ENCODE data around the gene REPS2.

REPS2 gene

DNA sequence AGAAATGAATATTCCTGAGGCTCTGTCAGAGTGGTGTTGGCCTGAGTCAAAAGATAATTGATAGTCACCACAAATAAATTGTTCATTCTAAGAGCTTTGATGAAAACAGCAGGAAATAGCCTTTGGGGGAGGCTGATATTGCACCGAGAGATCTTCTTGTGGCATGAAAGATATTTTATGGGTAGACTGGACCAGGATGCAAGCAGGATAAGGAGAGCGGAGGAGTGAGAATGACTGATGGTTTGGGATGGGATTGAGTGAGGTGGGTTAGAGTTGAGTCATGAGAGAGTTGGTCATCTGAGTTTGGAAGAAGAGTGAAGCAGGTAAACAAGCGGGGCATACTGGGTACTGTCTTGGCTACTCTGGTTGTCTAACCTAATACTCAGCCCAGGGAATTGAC is 88.7 kb downstream of the REPS2 start:
- FAIRE-seq: no peak

DNA sequence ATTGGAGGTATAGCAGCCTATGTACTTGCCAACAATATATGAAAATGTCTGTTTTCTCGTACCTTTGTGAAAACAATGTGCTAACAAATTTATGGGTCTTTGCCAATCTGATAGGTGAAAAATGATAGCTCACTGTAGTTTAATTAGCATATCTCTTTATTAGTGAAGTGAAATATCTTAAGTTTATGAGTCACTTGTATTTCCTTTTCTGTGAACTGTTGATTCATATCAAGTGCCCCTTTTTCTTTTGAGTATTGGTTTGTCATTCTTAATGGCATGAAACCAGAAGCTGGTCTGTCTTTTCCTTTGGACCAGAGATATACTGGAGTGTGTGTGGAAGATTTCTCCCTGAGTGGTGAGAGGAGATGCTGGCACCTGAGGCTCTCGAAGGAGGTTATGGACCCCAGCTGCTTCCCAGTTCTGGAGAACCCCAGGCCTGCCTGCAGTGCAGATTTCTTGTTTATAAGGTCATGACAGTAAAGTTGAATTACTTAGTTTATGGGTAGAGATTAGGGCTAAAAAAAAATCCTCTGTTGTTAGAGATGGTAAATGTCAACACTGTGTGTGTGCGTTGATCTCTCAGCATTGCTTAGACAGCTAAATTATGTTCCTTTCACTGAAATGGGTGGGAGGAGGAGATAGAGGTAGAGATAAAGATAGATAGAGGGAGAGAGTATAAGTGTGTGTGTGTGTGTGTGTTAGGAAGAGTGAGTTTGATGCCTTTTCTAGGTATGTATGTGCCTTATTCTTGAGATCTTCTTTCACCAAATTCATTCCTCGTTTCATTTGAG is 89.9 kb downstream of the REPS2 start:
- DNase-seq (ENCODE audit: insufficient read length, low spot score): no peak
- no peak for TF ChIP-seq POLR2AphosphoS5 (IDR thresholded peaks at IDR 0.05; ENCODE audit: low read depth, low read length)
- no peak for TF ChIP-seq PAX5 (IDR thresholded peaks at IDR 0.05; ENCODE audit: insufficient read depth, low read length, severe bottlenecking)
- TF ChIP-seq POU2F2 (IDR thresholded peaks at IDR 0.05; ENCODE audit: low read depth, low read length): no peak
- no peak for TF ChIP-seq TAF1 (IDR thresholded peaks at IDR 0.05; ENCODE audit: low read depth, low read length)
- TF ChIP-seq POLR2A (IDR thresholded peaks at IDR 0.05; ENCODE audit: low read depth, low read length): no peak
- no peak for FAIRE-seq

More for the DNA sequence above, 88.7 kb downstream of the REPS2 start:
- no peak for DNase-seq (ENCODE audit: insufficient read length, low spot score)
- TF ChIP-seq POLR2AphosphoS5 (IDR thresholded peaks at IDR 0.05; ENCODE audit: low read depth, low read length) (no peak), SPI1 (IDR thresholded peaks at IDR 0.05; ENCODE audit: low read depth, low read length) (no peak), PAX5 (IDR thresholded peaks at IDR 0.05; ENCODE audit: insufficient read depth, low read length, severe bottlenecking) (no peak)

DNA sequence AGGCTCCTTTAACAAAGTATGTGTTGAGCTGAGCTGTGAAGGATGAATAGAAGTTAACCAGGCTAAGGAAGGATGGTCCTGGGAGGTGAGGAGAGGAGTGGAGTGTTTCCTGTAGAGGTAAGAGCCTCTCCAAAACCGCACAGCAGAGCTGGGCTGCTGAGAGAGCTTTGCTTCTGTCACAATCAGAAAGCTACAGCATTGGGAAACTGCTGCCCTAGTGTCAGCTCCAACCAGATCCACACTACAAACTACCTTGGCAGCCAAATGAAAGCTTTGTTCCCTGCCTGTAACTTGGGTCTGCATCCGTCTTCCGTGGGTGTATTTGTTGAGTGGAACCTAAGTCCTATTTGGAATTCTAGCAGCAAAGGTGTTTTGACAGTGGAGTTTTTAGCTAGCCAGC is 91.8 kb downstream of the REPS2 start:
- TF ChIP-seq PAX5 (IDR thresholded peaks at IDR 0.05; ENCODE audit: insufficient read depth, low read length, severe bottlenecking) (no peak), POU2F2 (IDR thresholded peaks at IDR 0.05; ENCODE audit: low read depth, low read length) (no peak), TAF1 (IDR thresholded peaks at IDR 0.05; ENCODE audit: low read depth, low read length) (no peak), SPI1 (IDR thresholded peaks at IDR 0.05; ENCODE audit: low read depth, low read length) (no peak), POLR2A (IDR thresholded peaks at IDR 0.05; ENCODE audit: low read depth, low read length) (no peak), POLR2AphosphoS5 (IDR thresholded peaks at IDR 0.05; ENCODE audit: low read depth, low read length) (no peak)
- FAIRE-seq (no peak), DNase-seq (ENCODE audit: insufficient read length, low spot score) (no peak)

DNA sequence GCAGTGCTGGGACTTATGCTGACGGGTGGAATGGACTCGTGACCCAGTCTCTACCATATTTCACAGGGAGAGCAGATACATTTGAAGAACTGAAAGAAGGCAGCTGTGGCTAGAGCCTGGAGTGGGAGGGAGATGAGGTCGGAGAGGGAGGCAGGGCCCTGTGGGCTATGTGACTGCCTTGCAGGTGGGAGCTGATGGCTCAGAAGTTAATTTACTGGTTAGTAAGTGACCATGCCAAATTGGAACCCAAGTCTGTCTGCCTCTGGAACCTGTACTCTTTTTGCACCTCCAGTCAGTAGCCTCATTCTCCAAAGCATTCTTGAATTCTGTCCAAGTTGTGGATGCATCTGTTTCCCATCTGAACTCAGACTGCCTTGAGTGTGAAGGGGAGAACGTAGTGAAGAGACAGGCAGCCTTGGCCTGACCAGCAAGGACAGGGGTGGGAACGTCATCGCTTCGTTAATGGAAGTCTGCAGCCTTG is 92.3 kb downstream of the REPS2 start:
- DNase-seq (ENCODE audit: insufficient read length, low spot score) (no peak), FAIRE-seq (no peak)
- no peak for TF ChIP-seq POLR2AphosphoS5 (IDR thresholded peaks at IDR 0.05; ENCODE audit: low read depth, low read length)
- peak; percentile 61 for TF ChIP-seq SPI1 (IDR thresholded peaks at IDR 0.05; ENCODE audit: low read depth, low read length)
- TF ChIP-seq POLR2A (IDR thresholded peaks at IDR 0.05; ENCODE audit: low read depth, low read length): no peak
- TF ChIP-seq TAF1 (IDR thresholded peaks at IDR 0.05; ENCODE audit: low read depth, low read length): no peak

DNA sequence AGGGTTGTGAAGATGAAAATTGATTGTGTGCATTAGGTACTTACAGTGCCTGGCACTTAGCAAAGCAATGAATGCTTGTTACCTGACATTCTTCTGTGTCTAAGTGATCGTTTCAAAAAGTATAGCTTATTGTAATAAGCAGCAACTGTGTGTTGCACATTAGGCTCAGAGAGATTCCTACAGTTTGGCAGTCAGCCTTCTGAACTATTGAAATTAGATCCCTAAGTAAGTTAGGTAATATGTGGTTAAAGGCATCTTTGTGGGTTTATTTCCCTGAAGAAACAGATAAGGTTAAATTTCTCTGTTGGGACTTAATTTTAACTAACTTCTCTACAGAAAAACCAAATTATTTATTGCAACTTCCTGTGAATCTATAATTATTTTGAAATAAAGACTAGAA is 93.4 kb downstream of the REPS2 start:
- FAIRE-seq (no peak), DNase-seq (ENCODE audit: insufficient read length, low spot score) (no peak)
- no peak for TF ChIP-seq POLR2AphosphoS5 (IDR thresholded peaks at IDR 0.05; ENCODE audit: low read depth, low read length)

DNA sequence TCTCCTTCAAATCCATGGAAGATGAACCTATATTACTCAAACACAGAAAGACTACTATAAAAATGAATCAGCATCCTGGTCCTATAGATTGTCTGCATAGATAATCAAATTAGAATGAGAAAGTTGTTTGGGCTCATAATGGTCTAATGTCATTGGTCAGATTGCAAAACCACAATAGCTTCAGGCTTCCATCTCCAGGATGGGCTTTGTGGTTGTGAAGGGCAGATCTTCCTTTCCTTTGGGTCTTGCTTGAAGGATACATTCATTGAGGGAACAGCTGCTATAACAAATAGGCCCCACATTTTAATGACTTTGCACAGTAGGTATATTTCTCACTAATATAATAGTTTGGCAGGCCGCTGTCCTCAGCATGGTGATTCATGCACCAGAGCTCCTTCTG is 94.3 kb downstream of the REPS2 start:
- no peak for FAIRE-seq
- no peak for DNase-seq (ENCODE audit: insufficient read length, low spot score)
- TF ChIP-seq TAF1 (IDR thresholded peaks at IDR 0.05; ENCODE audit: low read depth, low read length) (no peak), POLR2A (IDR thresholded peaks at IDR 0.05; ENCODE audit: low read depth, low read length) (no peak), POU2F2 (IDR thresholded peaks at IDR 0.05; ENCODE audit: low read depth, low read length) (no peak), SPI1 (IDR thresholded peaks at IDR 0.05; ENCODE audit: low read depth, low read length) (no peak), PAX5 (IDR thresholded peaks at IDR 0.05; ENCODE audit: insufficient read depth, low read length, severe bottlenecking) (no peak), POLR2AphosphoS5 (IDR thresholded peaks at IDR 0.05; ENCODE audit: low read depth, low read length) (no peak)

DNA sequence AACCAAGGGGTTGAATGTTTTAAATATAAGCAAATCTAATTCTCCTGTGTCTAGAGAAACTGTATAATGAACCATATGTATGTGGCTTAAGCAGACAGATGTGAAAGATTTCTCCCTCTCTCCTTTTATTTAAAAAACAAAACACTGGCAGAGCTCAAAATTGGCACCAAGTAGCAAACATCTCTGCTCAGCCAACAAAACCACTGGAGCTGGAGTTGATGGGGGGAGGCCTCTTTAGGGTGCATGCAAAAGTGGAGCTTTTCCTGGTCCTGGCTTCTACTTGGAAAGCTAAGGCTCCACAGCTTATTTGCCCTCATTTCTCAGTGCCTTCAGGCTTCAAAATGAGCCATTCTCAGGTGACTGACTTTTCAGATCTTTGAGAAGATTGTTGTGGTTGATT is 95.6 kb downstream of the REPS2 start:
- DNase-seq (ENCODE audit: insufficient read length, low spot score): no peak
- FAIRE-seq: no peak
- no peak for TF ChIP-seq POU2F2 (IDR thresholded peaks at IDR 0.05; ENCODE audit: low read depth, low read length)
- no peak for TF ChIP-seq PAX5 (IDR thresholded peaks at IDR 0.05; ENCODE audit: insufficient read depth, low read length, severe bottlenecking)
- TF ChIP-seq POLR2AphosphoS5 (IDR thresholded peaks at IDR 0.05; ENCODE audit: low read depth, low read length): no peak
- no peak for TF ChIP-seq TAF1 (IDR thresholded peaks at IDR 0.05; ENCODE audit: low read depth, low read length)

DNA sequence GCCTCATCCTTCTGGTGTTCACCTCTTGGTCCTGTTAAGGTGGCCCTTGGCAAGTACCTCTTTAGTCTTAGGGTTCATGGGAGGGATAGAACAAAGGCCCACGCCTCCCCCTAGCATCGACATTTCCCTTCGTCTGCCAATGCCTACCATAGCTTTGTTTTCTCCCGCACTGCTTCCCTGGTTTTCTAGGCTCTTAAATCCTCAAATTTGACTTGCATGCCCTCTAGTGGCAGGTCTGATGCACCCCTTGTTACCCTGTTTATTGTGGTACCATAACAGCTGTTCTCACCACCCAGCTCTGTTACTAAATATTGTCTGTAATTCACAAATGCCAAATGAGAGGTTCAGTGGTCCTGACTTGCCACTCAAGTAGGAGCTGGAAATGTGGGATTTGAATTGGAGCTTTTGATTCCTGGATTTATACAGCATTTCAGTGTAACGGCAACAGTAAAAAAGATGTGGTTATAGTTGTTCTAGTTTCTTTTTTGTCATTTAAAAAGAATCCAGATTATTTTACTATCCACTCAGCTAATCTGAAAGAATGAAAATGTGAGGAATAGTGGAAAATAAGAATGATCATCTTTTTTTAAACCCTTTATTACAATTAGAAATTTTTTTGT is 100.1 kb downstream of the REPS2 start:
- FAIRE-seq (peak; percentile 99), DNase-seq (ENCODE audit: insufficient read length, low spot score) (peak; percentile 5)
- TF ChIP-seq TAF1 (IDR thresholded peaks at IDR 0.05; ENCODE audit: low read depth, low read length): no peak
- TF ChIP-seq POU2F2 (IDR thresholded peaks at IDR 0.05; ENCODE audit: low read depth, low read length): no peak
- TF ChIP-seq POLR2A (IDR thresholded peaks at IDR 0.05; ENCODE audit: low read depth, low read length): no peak
- no peak for TF ChIP-seq SPI1 (IDR thresholded peaks at IDR 0.05; ENCODE audit: low read depth, low read length)
- no peak for TF ChIP-seq POLR2AphosphoS5 (IDR thresholded peaks at IDR 0.05; ENCODE audit: low read depth, low read length)
- TF ChIP-seq PAX5 (IDR thresholded peaks at IDR 0.05; ENCODE audit: insufficient read depth, low read length, severe bottlenecking): no peak

DNA sequence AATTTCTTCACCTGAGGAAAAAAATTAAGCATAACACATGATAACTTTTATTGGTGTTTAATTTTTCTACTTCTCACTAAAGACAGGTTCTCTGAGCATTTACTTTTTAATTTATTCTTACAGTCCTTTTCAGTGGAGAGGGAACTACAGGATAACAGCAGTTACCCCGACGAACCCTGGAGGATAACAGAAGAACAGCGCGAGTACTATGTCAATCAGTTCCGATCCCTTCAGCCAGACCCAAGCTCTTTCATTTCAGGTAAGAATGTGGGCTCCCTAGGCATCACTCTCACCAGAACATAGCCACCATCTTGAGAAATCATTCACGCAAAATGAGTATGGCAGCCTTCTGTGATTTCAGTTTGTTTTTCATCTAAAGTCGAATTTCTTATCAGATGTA is 100.8 kb downstream of the REPS2 start:
- TF ChIP-seq TAF1 (IDR thresholded peaks at IDR 0.05; ENCODE audit: low read depth, low read length) (no peak), SPI1 (IDR thresholded peaks at IDR 0.05; ENCODE audit: low read depth, low read length) (no peak), PAX5 (IDR thresholded peaks at IDR 0.05; ENCODE audit: insufficient read depth, low read length, severe bottlenecking) (no peak), POU2F2 (IDR thresholded peaks at IDR 0.05; ENCODE audit: low read depth, low read length) (no peak), POLR2AphosphoS5 (IDR thresholded peaks at IDR 0.05; ENCODE audit: low read depth, low read length) (no peak), POLR2A (IDR thresholded peaks at IDR 0.05; ENCODE audit: low read depth, low read length) (no peak)
- FAIRE-seq: no peak
- DNase-seq (ENCODE audit: insufficient read length, low spot score): no peak

DNA sequence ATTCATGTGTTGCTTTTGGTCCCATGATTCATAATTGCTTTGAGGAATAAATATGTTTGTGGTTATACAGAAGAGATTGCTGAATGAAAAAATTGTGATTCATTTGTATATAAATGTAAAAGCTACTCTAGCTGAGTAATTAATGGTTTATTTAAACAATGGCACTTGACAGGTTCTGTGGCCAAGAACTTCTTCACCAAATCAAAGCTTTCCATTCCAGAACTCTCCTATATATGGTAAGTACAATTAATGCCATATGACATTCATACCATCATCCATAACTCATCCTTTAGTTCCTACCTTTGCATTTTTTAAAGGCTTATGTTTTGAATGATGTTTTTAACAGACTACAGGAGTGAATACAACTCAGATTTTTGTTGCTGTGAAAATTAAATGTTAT is 105.8 kb downstream of the REPS2 start:
- FAIRE-seq: no peak
- DNase-seq (ENCODE audit: insufficient read length, low spot score): no peak
- TF ChIP-seq POLR2AphosphoS5 (IDR thresholded peaks at IDR 0.05; ENCODE audit: low read depth, low read length) (no peak), POLR2A (IDR thresholded peaks at IDR 0.05; ENCODE audit: low read depth, low read length) (no peak)

All from GM12891 (cell line).